GM15510 (cell line): ENCODE data around the gene SAMD4A.

Experiments
- POLR2A ChIP-seq: IDR thresholded peaks from 3 replicates; pipeline ENCODE4 v1.6.1; 2011; ENCODE audit warnings: borderline replicate concordance; ENCODE audit not compliant: insufficient read length; ENCODE audit errors: extremely low read depth

SAMD4A gene

GRCh38 chr14:54789781-54790480, 223.0 kb downstream of the SAMD4A start:
- no peak for TF ChIP-seq POLR2A

- TF ChIP-seq POLR2A = no peak
These were observed 224.1 kb downstream of the SAMD4A start for GRCh38 chr14:54791001-54791400.

- TF ChIP-seq POLR2A = no peak
These were observed 225.4 kb downstream of the SAMD4A start for GRCh38 chr14:54792288-54792687.

GRCh38 chr14:54794159-54794558, 227.2 kb downstream of the SAMD4A start:
- TF ChIP-seq POLR2A = no peak

- no peak for TF ChIP-seq POLR2A
These were observed 227.9 kb downstream of the SAMD4A start for GRCh38 chr14:54794796-54795195.

GRCh38 chr14:54796961-54797360, 230.0 kb downstream of the SAMD4A start:
- no peak for TF ChIP-seq POLR2A

- TF ChIP-seq POLR2A = no peak
These were observed 230.6 kb downstream of the SAMD4A start for GRCh38 chr14:54797556-54797955.

- no peak for TF ChIP-seq POLR2A
These were observed 231.1 kb downstream of the SAMD4A start for GRCh38 chr14:54797986-54798385.

- TF ChIP-seq POLR2A = no peak
These were observed 231.7 kb downstream of the SAMD4A start for GRCh38 chr14:54798465-54799124.

GRCh38 chr14:54803396-54803795, 236.5 kb downstream of the SAMD4A start:
- TF ChIP-seq POLR2A = no peak

- no peak for TF ChIP-seq POLR2A
These were observed 237.1 kb downstream of the SAMD4A start for GRCh38 chr14:54803926-54804537.

- TF ChIP-seq POLR2A = no peak
These were observed 237.7 kb downstream of the SAMD4A start for GRCh38 chr14:54804538-54805041.

GRCh38 chr14:54805070-54805444, 238.1 kb downstream of the SAMD4A start:
- TF ChIP-seq POLR2A = no peak

- no peak for TF ChIP-seq POLR2A
These were observed 238.8 kb downstream of the SAMD4A start for GRCh38 chr14:54805445-54806322.

GRCh38 chr14:54806616-54807015, 239.7 kb downstream of the SAMD4A start:
- TF ChIP-seq POLR2A = no peak
